ENCODE results near the gene CNRIP1. TPM values are rescaled to one million over a fixed set of nuclear protein-coding genes. Genes with fewer than 3 reads are reported as not detected.

The CNRIP1 gene
- total RNA-seq, 2 experiments from 2014 or later = not detected

- POLR2A ChIA-PET = no interaction called here
- CTCF ChIA-PET (ENCODE audit: unreplicated experiment) = no interaction called here
- no peak overlapping the region for H3K27ac ChIP-seq (ENCODE audit: low read depth, low read length, poor library complexity, severe bottlenecking)
- no peak overlapping the region for H3K4me3 ChIP-seq (ENCODE audit: low read depth, low read length, poor library complexity, severe bottlenecking)
- TF ChIP-seq EZH2phosphoT487 (IDR thresholded peaks at IDR 0.05; ENCODE audit: borderline replicate concordance, low read depth, low read length) = no peak
- no peak for TF ChIP-seq CTCF (conservative IDR thresholded peaks at IDR 0.05; ENCODE audit: low read length)
- H3K9me2 ChIP-seq (ENCODE audit: insufficient read depth, low read length) = no peaks in the 10 kb centered on the region
- intact Hi-C loops (cut with micrococcal nuclease; ENCODE audit: unreplicated experiment) = no loop called here
- no peaks in the 10 kb centered on the region for H3K79me2 ChIP-seq (ENCODE audit: insufficient read depth, low read depth, low read length)
- BruUV-seq (replicated peaks) = no TSS peak
- no peaks in the 10 kb centered on the region for H4K20me1 ChIP-seq (ENCODE audit: insufficient read depth, low read length)
- H3K9me3 ChIP-seq (ENCODE audit: low read length) = no peaks in the 10 kb centered on the region
- no peak for DNase-seq (ENCODE audit: low spot score)
- H3K4me1 ChIP-seq (ENCODE audit: insufficient read depth, low read length, poor library complexity, severe bottlenecking) = no peaks in the 10 kb centered on the region
- H2AFZ ChIP-seq (ENCODE audit: low read length) = no peak overlapping the region
- no peak overlapping the region for H3K4me2 ChIP-seq (ENCODE audit: low read length)
- H3K36me3 ChIP-seq (ENCODE audit: insufficient read depth, low read length) = no peaks in the 10 kb centered on the region
These were observed 10.9 kb upstream of the CNRIP1 start for GRCh38 chr2:68330691-68331090.

- ChIA-PET POLR2A (interaction anchor here (0.6 kb wide), 1 partner anchor 74 kb away, joined by 3 read pairs; no protein-coding TSS in a partner anchor), CTCF (ENCODE audit: unreplicated experiment) (interaction anchor here (1.0 kb wide), 1 partner anchor 15 kb away, joined by 3 read pairs; no protein-coding TSS in a partner anchor)
- Histone ChIP-seq H4K20me1 (ENCODE audit: insufficient read depth, low read length) (no peaks in the 10 kb centered on the region), H3K4me1 (ENCODE audit: insufficient read depth, low read length, poor library complexity, severe bottlenecking) (no peaks in the 10 kb centered on the region), H3K4me3 (ENCODE audit: low read depth, low read length, poor library complexity, severe bottlenecking) (no peak overlapping the region), H3K27ac (ENCODE audit: low read depth, low read length, poor library complexity, severe bottlenecking) (no peak overlapping the region), H3K9me3 (ENCODE audit: low read length) (no peaks in the 10 kb centered on the region), H2AFZ (ENCODE audit: low read length) (no peak overlapping the region), H3K79me2 (ENCODE audit: insufficient read depth, low read depth, low read length) (no peaks in the 10 kb centered on the region), H3K36me3 (ENCODE audit: insufficient read depth, low read length) (no peaks in the 10 kb centered on the region), H3K9me2 (ENCODE audit: insufficient read depth, low read length) (no peaks in the 10 kb centered on the region), H3K4me2 (ENCODE audit: low read length) (no peak overlapping the region)
- DNase-seq (ENCODE audit: low spot score) = no peak
- TF ChIP-seq CTCF (conservative IDR thresholded peaks at IDR 0.05; ENCODE audit: low read length) = no peak
- TF ChIP-seq EZH2phosphoT487 (IDR thresholded peaks at IDR 0.05; ENCODE audit: borderline replicate concordance, low read depth, low read length) = no peak
- intact Hi-C loops (cut with micrococcal nuclease; ENCODE audit: unreplicated experiment) = no loop called here
- no TSS peak for BruUV-seq (replicated peaks)
These were observed 9.2 kb upstream of the CNRIP1 start for GRCh38 chr2:68328901-68329300.

- H3K4me3 ChIP-seq (ENCODE audit: low read depth, low read length, poor library complexity, severe bottlenecking) = no peak overlapping the region
- intact Hi-C loops (cut with micrococcal nuclease; ENCODE audit: unreplicated experiment) = no loop called here
- H3K4me1 ChIP-seq (ENCODE audit: insufficient read depth, low read length, poor library complexity, severe bottlenecking) = no peaks in the 10 kb centered on the region
- ChIA-PET CTCF (ENCODE audit: unreplicated experiment) (no interaction called here), POLR2A (no interaction called here)
- H4K20me1 ChIP-seq (ENCODE audit: insufficient read depth, low read length) = no peaks in the 10 kb centered on the region
- no peaks in the 10 kb centered on the region for H3K36me3 ChIP-seq (ENCODE audit: insufficient read depth, low read length)
- BruUV-seq (replicated peaks) = no TSS peak
- H3K4me2 ChIP-seq (ENCODE audit: low read length) = no peak overlapping the region
- no peaks in the 10 kb centered on the region for H3K9me2 ChIP-seq (ENCODE audit: insufficient read depth, low read length)
- H3K79me2 ChIP-seq (ENCODE audit: insufficient read depth, low read depth, low read length) = no peaks in the 10 kb centered on the region
- H2AFZ ChIP-seq (ENCODE audit: low read length) = no peak overlapping the region
- no peak overlapping the region for H3K27ac ChIP-seq (ENCODE audit: low read depth, low read length, poor library complexity, severe bottlenecking)
- H3K9me3 ChIP-seq (ENCODE audit: low read length) = no peaks in the 10 kb centered on the region
- TF ChIP-seq EZH2phosphoT487 (IDR thresholded peaks at IDR 0.05; ENCODE audit: borderline replicate concordance, low read depth, low read length) (no peak), CTCF (conservative IDR thresholded peaks at IDR 0.05; ENCODE audit: low read length) (no peak)
- no peak for DNase-seq (ENCODE audit: low spot score)
These were observed 5.3 kb upstream of the CNRIP1 start for GRCh38 chr2:68325056-68325455.

Data from OCI-LY7 (cell line).